Measurements from ENCODE around the gene DNAJC11.
A peak's percentile ranks its signal among the peaks of the same experiment; 100 is the strongest.

Gene DNAJC11

DNA sequence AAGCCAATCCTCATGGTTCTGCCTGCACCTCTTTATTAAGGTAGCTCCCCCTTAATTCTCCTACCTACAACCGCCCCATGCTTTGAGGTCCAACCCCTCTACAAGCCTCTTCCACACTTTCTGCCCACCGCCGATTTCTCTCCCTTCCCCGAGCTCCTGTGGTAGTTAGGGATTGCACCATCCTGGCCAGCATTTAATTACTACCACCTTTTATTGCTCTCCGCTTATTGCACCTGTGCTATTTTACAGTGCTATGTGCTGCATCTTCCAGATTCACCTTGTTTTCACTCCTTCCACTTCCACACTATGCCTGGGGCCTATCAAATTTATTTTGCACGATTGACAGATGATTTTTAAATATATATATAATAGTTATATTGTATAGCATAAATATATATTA is 29.3 kb upstream of the DNAJC11 start:
- Histone ChIP-seq H3K4me3 (ENCODE audit: low read length in 2 of 2) (peak overlapping the region in 1 of 2 donors; percentile 55), H3K27me3 (ENCODE audit: control insufficient read depth in 2 of 2, insufficient read depth in 2 of 2, low read length in 2 of 2) (no peaks in the 10 kb centered on the region), H3K9me3 (ENCODE audit: control insufficient read depth in 2 of 2, low read length in 2 of 2) (no peaks in the 10 kb centered on the region), H3K9ac (ENCODE audit: low read depth in 1 of 2, low read length in 2 of 2) (peak overlapping the region in 1 of 2 donors; percentile 9), H3K4me1 (ENCODE audit: control insufficient read depth in 2 of 2, insufficient read depth in 2 of 2, low read length in 2 of 2) (peaks cover 0 to 4% of the 10 kb centered on the region in 2 donors), H3K27ac (ENCODE audit: low read depth in 2 of 2, low read length in 2 of 2) (no peak overlapping the region), H3K36me3 (ENCODE audit: control insufficient read depth in 2 of 2, insufficient read depth in 2 of 2, low read length in 2 of 2) (no peaks in the 10 kb centered on the region)

DNA sequence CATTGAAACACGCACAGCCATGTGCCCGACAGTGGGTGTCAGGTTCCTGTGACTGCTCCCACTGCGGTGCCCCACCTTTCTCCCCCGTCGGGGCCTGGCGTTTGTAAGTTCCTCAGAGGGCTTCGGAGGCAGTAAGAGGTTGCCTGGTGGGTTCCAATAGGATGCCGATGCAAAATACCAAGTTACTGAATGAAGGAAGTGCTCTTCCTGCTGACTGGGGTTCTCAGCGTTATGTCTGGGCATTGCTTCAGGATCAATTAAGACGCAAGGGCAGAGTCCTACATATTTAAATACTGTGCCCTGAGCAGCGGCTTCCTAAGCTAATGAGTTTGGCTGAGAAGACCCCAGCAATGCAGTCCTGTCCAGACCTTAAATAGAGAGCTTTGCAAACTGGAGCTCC is 28.9 kb upstream of the DNAJC11 start:
- Histone ChIP-seq H3K4me1 (ENCODE audit: control insufficient read depth in 2 of 2, insufficient read depth in 2 of 2, low read length in 2 of 2) (peaks cover 0 to 4% of the 10 kb centered on the region in 2 donors), H3K4me3 (ENCODE audit: low read length in 2 of 2) (peak overlapping the region in 1 of 2 donors; percentile 55), H3K36me3 (ENCODE audit: control insufficient read depth in 2 of 2, insufficient read depth in 2 of 2, low read length in 2 of 2) (no peaks in the 10 kb centered on the region), H3K27me3 (ENCODE audit: control insufficient read depth in 2 of 2, insufficient read depth in 2 of 2, low read length in 2 of 2) (no peaks in the 10 kb centered on the region), H3K9me3 (ENCODE audit: control insufficient read depth in 2 of 2, low read length in 2 of 2) (no peaks in the 10 kb centered on the region), H3K9ac (ENCODE audit: low read depth in 1 of 2, low read length in 2 of 2) (peak overlapping the region in 1 of 2 donors; percentile 9), H3K27ac (ENCODE audit: low read depth in 2 of 2, low read length in 2 of 2) (no peak overlapping the region)

DNA sequence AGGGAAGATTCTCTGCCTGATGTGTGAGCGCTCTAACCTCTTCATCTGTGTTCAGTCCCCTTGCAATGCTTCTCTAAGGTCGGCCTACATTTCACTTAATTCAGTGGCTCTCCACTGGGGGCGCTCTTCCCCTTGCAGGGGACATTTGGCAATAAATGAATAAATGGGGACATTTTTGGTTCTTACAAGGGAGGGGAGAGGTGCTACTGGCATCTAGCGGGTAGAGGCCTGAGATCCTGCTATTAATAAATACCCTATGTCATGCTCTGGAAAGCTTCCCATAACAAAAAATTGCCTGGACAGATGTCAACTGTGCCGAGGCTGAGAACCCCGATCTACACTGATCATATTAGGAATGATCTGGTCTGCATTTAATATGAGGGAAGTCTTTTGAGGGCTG is 25.9 kb upstream of the DNAJC11 start:
- no peaks in the 10 kb centered on the region for H3K9me3 ChIP-seq (ENCODE audit: control insufficient read depth in 2 of 2, low read length in 2 of 2)
- no peaks in the 10 kb centered on the region for H3K27me3 ChIP-seq (ENCODE audit: control insufficient read depth in 2 of 2, insufficient read depth in 2 of 2, low read length in 2 of 2)
- H3K36me3 ChIP-seq (ENCODE audit: control insufficient read depth in 2 of 2, insufficient read depth in 2 of 2, low read length in 2 of 2): no peaks in the 10 kb centered on the region
- no peak overlapping the region for H3K4me3 ChIP-seq (ENCODE audit: low read length in 2 of 2)
- H3K27ac ChIP-seq (ENCODE audit: low read depth in 2 of 2, low read length in 2 of 2): no peak overlapping the region
- H3K4me1 ChIP-seq (ENCODE audit: control insufficient read depth in 2 of 2, insufficient read depth in 2 of 2, low read length in 2 of 2): peaks cover 0 to 4% of the 10 kb centered on the region in 2 donors
- H3K9ac ChIP-seq (ENCODE audit: low read depth in 1 of 2, low read length in 2 of 2): no peak overlapping the region

DNA sequence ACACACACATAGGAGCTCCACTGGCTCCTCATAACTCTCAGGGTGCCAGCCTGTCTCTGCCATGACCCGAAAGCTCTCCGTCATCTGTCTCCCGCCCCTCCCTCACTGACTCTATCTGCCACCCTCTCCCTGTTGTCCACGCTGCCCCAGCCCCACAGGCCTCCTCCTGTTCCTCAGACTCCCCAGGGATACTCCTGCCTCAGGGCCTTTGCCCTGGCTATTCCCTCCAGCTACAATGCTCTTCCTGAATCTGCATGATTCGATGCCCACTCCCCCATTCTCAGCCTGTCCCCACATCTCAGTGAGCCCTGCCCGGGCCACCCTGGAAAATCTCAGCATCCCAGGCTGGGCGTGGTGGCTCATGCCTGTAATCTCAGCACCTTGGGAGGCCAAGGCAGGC is 24.6 kb upstream of the DNAJC11 start:
- no peaks in the 10 kb centered on the region for H3K36me3 ChIP-seq (ENCODE audit: control insufficient read depth in 2 of 2, insufficient read depth in 2 of 2, low read length in 2 of 2)
- no peak overlapping the region for H3K9ac ChIP-seq (ENCODE audit: low read depth in 1 of 2, low read length in 2 of 2)
- no peaks in the 10 kb centered on the region for H3K9me3 ChIP-seq (ENCODE audit: control insufficient read depth in 2 of 2, low read length in 2 of 2)
- peaks cover 0 to 4% of the 10 kb centered on the region in 2 donors for H3K4me1 ChIP-seq (ENCODE audit: control insufficient read depth in 2 of 2, insufficient read depth in 2 of 2, low read length in 2 of 2)
- no peak overlapping the region for H3K27ac ChIP-seq (ENCODE audit: low read depth in 2 of 2, low read length in 2 of 2)
- no peak overlapping the region for H3K4me3 ChIP-seq (ENCODE audit: low read length in 2 of 2)
- H3K27me3 ChIP-seq (ENCODE audit: control insufficient read depth in 2 of 2, insufficient read depth in 2 of 2, low read length in 2 of 2): no peaks in the 10 kb centered on the region

DNA sequence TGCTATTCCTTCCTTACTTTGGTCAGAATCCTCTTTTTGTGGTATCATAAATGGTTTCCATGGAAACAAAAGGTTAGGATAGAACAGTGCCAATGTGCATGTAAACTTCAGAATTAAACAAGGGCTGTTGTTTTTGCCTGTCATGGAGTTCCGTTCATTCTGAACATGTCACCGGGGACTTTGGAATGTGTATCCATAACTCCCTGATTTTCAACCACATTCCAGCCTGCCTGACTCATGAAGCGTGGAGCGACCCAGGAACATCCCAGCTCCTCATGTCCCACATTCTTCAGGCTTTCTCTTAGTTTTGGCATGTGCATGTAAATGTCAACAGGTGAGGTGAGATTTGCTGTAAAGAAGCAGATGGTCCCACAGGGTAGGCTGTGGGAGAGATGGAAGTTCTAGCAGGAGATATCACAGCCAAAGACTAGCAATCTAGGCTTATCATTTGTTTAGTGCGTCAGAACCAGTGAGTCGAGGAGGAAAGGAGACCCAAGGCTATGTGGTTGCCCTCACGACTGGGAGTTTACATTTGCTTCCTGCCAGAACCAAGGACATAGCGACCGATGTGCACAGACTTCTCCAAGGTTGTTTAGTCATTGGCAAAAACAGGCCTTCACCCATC is 23.0 kb upstream of the DNAJC11 start:
- Histone ChIP-seq H3K4me3 (ENCODE audit: low read length in 2 of 2) (no peak overlapping the region), H3K36me3 (ENCODE audit: control insufficient read depth in 2 of 2, insufficient read depth in 2 of 2, low read length in 2 of 2) (no peaks in the 10 kb centered on the region), H3K9ac (ENCODE audit: low read depth in 1 of 2, low read length in 2 of 2) (no peak overlapping the region), H3K27me3 (ENCODE audit: control insufficient read depth in 2 of 2, insufficient read depth in 2 of 2, low read length in 2 of 2) (no peaks in the 10 kb centered on the region), H3K4me1 (ENCODE audit: control insufficient read depth in 2 of 2, insufficient read depth in 2 of 2, low read length in 2 of 2) (peaks cover 0 to 3% of the 10 kb centered on the region in 2 donors), H3K27ac (ENCODE audit: low read depth in 2 of 2, low read length in 2 of 2) (no peak overlapping the region), H3K9me3 (ENCODE audit: control insufficient read depth in 2 of 2, low read length in 2 of 2) (no peaks in the 10 kb centered on the region)

DNA sequence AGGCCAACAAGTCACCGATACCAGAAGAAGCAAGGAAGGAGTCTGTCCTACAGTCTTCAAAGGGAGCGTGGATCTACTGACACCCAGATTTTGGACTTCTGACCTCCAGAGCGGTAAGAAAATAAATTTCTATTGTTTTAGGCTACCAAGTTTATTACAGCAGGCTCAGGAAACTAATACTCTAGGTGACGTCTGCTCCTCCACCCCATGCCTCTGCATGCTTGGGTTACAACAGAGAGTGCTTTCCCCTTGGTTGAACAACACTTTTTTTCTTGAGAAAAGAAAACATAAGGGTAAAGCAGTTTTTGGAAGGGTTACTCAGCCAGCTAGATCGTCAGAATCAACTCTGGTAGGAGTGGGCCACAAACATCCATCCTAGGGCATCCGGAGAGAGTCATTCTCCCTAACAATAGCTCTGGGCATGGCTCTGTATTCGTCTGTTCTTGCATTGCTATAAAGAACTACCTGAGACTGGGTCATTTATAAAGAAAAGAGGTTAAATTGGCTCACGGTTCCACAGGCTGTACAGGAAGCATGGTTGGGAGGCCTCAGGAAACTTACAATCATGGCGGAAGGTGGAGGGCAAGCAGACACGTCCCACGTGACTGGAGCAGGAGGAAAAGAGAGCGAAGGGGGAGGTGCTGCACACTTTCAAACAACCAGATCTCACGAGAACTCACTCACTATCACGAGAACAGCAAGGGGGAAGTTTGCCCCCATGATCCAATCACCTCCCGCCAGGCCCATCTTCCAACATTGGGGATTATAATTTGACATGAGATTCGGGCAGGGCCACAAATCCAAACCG is 22.2 kb upstream of the DNAJC11 start:
- no peaks in the 10 kb centered on the region for H3K9me3 ChIP-seq (ENCODE audit: control insufficient read depth in 2 of 2, low read length in 2 of 2)
- H3K9ac ChIP-seq (ENCODE audit: low read depth in 1 of 2, low read length in 2 of 2): no peak overlapping the region
- no peak overlapping the region for H3K27ac ChIP-seq (ENCODE audit: low read depth in 2 of 2, low read length in 2 of 2)
- H3K4me3 ChIP-seq (ENCODE audit: low read length in 2 of 2): no peak overlapping the region
- H3K27me3 ChIP-seq (ENCODE audit: control insufficient read depth in 2 of 2, insufficient read depth in 2 of 2, low read length in 2 of 2): no peaks in the 10 kb centered on the region
- H3K36me3 ChIP-seq (ENCODE audit: control insufficient read depth in 2 of 2, insufficient read depth in 2 of 2, low read length in 2 of 2): no peaks in the 10 kb centered on the region
- H3K4me1 ChIP-seq (ENCODE audit: control insufficient read depth in 2 of 2, insufficient read depth in 2 of 2, low read length in 2 of 2): peaks cover 0 to 3% of the 10 kb centered on the region in 2 donors

DNA sequence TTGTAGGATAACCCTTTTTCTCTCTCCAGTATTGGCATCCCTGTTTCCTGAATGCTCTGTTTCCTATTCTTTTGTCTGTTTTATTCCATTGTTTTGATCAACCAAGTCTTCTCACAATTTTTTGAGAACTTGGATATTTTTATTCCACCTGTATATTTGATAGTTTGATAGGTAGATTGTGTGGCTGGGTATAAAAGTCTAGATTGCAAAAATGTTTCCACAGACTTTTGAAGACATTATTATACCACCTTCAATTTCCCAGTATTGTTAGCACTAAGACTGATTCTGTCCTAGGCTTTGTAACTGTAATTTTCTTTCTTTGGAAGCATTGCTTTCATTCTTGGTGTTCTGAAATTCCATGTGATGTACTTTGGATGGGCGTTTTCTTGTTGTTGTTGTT is 9.6 kb upstream of the DNAJC11 start:
- no peaks in the 10 kb centered on the region for H3K27me3 ChIP-seq (ENCODE audit: control insufficient read depth in 2 of 2, insufficient read depth in 2 of 2, low read length in 2 of 2)
- peaks cover 10 to 12% of the 10 kb centered on the region in 2 donors for H3K4me1 ChIP-seq (ENCODE audit: control insufficient read depth in 2 of 2, insufficient read depth in 2 of 2, low read length in 2 of 2)
- no peak overlapping the region for H3K4me3 ChIP-seq (ENCODE audit: low read length in 2 of 2)
- H3K9me3 ChIP-seq (ENCODE audit: control insufficient read depth in 2 of 2, low read length in 2 of 2): peaks cover 0 to 2% of the 10 kb centered on the region in 2 donors
- H3K9ac ChIP-seq (ENCODE audit: low read depth in 1 of 2, low read length in 2 of 2): no peak overlapping the region
- no peak overlapping the region for H3K27ac ChIP-seq (ENCODE audit: low read depth in 2 of 2, low read length in 2 of 2)
- H3K36me3 ChIP-seq (ENCODE audit: control insufficient read depth in 2 of 2, insufficient read depth in 2 of 2, low read length in 2 of 2): no peaks in the 10 kb centered on the region

DNA sequence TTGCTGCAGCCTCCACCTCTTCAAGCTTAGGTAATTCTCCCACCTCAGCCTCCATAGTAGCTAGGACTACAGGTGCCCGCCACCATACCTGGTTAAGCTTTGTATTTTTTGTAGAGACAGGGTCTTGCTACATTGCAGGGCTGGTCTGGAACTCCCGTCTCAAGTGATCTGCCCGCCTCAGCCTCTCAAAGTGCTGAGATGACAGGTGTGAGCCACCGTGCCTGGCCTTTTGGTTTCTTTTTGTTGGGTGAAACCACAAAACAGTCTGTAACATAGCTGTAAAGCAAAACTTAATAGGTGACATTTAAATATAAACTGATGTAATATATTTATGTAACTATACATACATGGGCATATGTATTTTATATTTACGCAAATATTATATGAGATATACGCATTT is 3.1 kb upstream of the DNAJC11 start:
- Histone ChIP-seq H3K9ac (ENCODE audit: low read depth in 1 of 2, low read length in 2 of 2) (no peak overlapping the region), H3K9me3 (ENCODE audit: control insufficient read depth in 2 of 2, low read length in 2 of 2) (no peaks in the 10 kb centered on the region), H3K4me1 (ENCODE audit: control insufficient read depth in 2 of 2, insufficient read depth in 2 of 2, low read length in 2 of 2) (peaks cover 23 to 26% of the 10 kb centered on the region in 2 donors), H3K27me3 (ENCODE audit: control insufficient read depth in 2 of 2, insufficient read depth in 2 of 2, low read length in 2 of 2) (no peaks in the 10 kb centered on the region), H3K36me3 (ENCODE audit: control insufficient read depth in 2 of 2, insufficient read depth in 2 of 2, low read length in 2 of 2) (no peaks in the 10 kb centered on the region), H3K27ac (ENCODE audit: low read depth in 2 of 2, low read length in 2 of 2) (no peak overlapping the region), H3K4me3 (ENCODE audit: low read length in 2 of 2) (no peak overlapping the region)

DNA sequence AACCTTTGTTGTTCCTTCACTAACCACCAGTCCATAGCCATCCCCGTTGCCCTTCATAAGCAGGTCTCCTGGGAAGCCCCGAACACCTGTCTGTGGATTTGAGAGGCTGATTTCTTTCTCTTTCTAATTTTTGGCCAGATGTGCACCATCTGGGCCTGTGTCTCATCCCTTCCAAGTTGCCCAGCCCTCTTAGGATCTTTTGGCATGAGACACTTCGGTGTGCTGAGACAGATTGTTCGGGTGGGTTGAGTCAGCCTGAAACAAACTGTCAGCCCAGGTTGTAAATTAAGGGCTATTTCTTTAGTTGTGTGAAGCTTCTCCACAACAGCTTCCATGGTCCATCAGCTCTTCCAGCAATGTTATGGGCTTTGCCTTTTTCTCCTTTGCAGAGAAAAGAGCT is 1.4 kb upstream of the DNAJC11 start:
- Histone ChIP-seq H3K9me3 (ENCODE audit: control insufficient read depth in 2 of 2, low read length in 2 of 2) (no peaks in the 10 kb centered on the region), H3K27ac (ENCODE audit: low read depth in 2 of 2, low read length in 2 of 2) (no peak overlapping the region), H3K27me3 (ENCODE audit: control insufficient read depth in 2 of 2, insufficient read depth in 2 of 2, low read length in 2 of 2) (no peaks in the 10 kb centered on the region), H3K4me3 (ENCODE audit: low read length in 2 of 2) (no peak overlapping the region), H3K4me1 (ENCODE audit: control insufficient read depth in 2 of 2, insufficient read depth in 2 of 2, low read length in 2 of 2) (peaks cover 26 to 27% of the 10 kb centered on the region in 2 donors), H3K9ac (ENCODE audit: low read depth in 1 of 2, low read length in 2 of 2) (no peak overlapping the region), H3K36me3 (ENCODE audit: control insufficient read depth in 2 of 2, insufficient read depth in 2 of 2, low read length in 2 of 2) (no peaks in the 10 kb centered on the region)

DNA sequence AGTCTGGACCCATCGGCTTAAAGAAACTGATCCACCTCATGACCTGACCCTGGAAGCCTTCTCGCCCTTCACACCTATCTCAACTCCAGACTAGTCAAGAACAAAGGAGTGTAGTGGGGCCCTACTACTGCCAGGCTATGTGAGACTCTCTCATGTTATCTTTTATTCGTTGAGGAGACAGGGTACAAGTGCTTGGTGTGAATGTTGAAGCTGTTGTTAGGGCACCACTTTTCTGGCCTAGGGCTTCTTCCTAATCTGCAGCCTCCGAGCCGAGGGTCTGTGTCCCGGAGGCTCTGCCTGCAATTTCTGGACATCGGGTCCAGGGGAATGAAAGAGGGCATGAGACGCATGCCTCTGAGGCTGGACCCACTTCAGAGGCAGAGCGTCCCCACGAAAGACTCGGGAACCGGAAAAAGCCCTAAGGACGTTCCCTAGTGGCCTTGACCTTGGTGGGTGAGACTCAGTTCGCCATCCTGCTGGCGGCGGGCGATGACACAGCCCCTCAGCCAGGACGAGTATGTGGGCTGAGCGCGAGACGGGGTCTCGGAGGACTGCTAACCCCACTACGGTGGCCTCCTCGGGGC is 671 bp downstream of the DNAJC11 start:
- H3K9me3 ChIP-seq (ENCODE audit: control insufficient read depth in 2 of 2, low read length in 2 of 2): no peaks in the 10 kb centered on the region
- peak overlapping the region; percentile 74 to 75 for H3K27ac ChIP-seq (ENCODE audit: low read depth in 2 of 2, low read length in 2 of 2)
- H3K9ac ChIP-seq (ENCODE audit: low read depth in 1 of 2, low read length in 2 of 2): peak overlapping the region; percentile 87 to 98
- H3K27me3 ChIP-seq (ENCODE audit: control insufficient read depth in 2 of 2, insufficient read depth in 2 of 2, low read length in 2 of 2): no peaks in the 10 kb centered on the region
- peaks cover 15 to 17% of the 10 kb centered on the region in 2 donors for H3K4me1 ChIP-seq (ENCODE audit: control insufficient read depth in 2 of 2, insufficient read depth in 2 of 2, low read length in 2 of 2)
- H3K36me3 ChIP-seq (ENCODE audit: control insufficient read depth in 2 of 2, insufficient read depth in 2 of 2, low read length in 2 of 2): no peaks in the 10 kb centered on the region
- peak overlapping the region; percentile 94 to 95 for H3K4me3 ChIP-seq (ENCODE audit: low read length in 2 of 2)

Data from mucosa of rectum (tissue), 2 donors.